Measurements from ENCODE around the gene SMIM27. TPM values are rescaled to one million over a fixed set of nuclear protein-coding genes. Genes with fewer than 3 reads are reported as not detected.

Gene SMIM27
- total and polyA plus RNA-seq, 9 of the 15 experiments (the other 6 are each of a cell fraction or from before 2014, with no cell fraction given), result 2.9 to 16.1 (median 7.9) TPM

DNA sequence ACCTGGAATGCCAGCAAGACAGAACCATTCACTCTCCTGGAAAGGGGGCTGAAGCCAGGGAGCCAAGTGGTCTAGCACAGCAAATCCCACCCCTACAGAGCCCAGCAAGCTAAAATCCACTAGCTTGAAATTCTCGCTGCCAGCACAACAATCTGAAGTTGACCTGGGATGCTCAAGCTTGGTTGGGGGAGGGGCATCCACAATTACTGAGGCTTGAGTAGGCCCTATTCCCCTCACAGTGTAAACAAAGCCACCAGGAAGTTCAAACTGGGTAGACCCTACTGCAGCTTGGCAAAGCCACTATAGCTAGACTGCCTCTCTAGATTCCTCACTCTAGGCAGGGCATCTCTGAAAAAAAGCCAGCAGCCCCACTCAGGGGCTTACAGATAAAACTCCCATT lies 43.4 kb upstream of the SMIM27 start:
- DNase-seq (ENCODE audit: extremely low read depth in 1 of 4, low spot score in 3 of 4) (no peak), ATAC-seq (no peak), FAIRE-seq (no peak)
- no peak overlapping the region for H3K4me2 ChIP-seq (ENCODE audit: insufficient read depth, low read length)
- no peaks in the 10 kb centered on the region for H3K36me3 ChIP-seq (ENCODE audit: control insufficient read depth, insufficient read depth, low read length)
- no peaks in the 10 kb centered on the region for H3K4me1 ChIP-seq (replicated peaks in 1 of 2; ENCODE audit: control insufficient read depth in 2 of 2, insufficient read depth in 2 of 2, low read length in 2 of 2)
- no peak overlapping the region for H3K4me3 ChIP-seq
- no peaks in the 10 kb centered on the region for H3K79me2 ChIP-seq (ENCODE audit: control insufficient read depth, insufficient read depth, low read length)
- H3K27me3 ChIP-seq (ENCODE audit: control insufficient read depth in 2 of 2, insufficient read depth in 2 of 2, low read length in 2 of 2), result no peaks in the 10 kb centered on the region
- H3K9me1 ChIP-seq (ENCODE audit: control insufficient read depth, insufficient read depth, low read length), result no peaks in the 10 kb centered on the region
- TF ChIP-seq NCOR1 (IDR thresholded peaks at IDR 0.05), result no peak
- TF ChIP-seq ZNF263 (CRISPR knock-in tag; IDR thresholded peaks at IDR 0.05; ENCODE audit: borderline replicate concordance), result no peak
- no peak for TF ChIP-seq IFI16 (CRISPR knock-in tag; IDR thresholded peaks at IDR 0.05)
- TF ChIP-seq, protein P1, sequence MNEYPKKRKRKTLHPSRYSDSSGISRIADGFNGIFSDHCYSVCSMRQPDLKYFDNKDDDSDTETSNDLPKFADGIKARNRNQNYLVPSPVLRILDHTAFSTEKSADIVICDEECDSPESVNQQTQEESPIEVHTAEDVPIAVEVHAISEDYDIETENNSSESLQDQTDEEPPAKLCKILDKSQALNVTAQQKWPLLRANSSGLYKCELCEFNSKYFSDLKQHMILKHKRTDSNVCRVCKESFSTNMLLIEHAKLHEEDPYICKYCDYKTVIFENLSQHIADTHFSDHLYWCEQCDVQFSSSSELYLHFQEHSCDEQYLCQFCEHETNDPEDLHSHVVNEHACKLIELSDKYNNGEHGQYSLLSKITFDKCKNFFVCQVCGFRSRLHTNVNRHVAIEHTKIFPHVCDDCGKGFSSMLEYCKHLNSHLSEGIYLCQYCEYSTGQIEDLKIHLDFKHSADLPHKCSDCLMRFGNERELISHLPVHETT (CRISPR knock-in tag; conservative IDR thresholded peaks at IDR 0.05 in 1 of 2, IDR thresholded peaks at IDR 0.05 in 1 of 2), result no peak
- no peak for TF ChIP-seq JUNB (CRISPR knock-in tag; conservative IDR thresholded peaks at IDR 0.05)
- no peak for TF ChIP-seq SMARCA4 (IDR thresholded peaks at IDR 0.05)
- TF ChIP-seq RCOR1 (IDR thresholded peaks at IDR 0.05; ENCODE audit: borderline replicate concordance in 1 of 2, low read depth in 2 of 2, low read length in 2 of 2), result no peak
- TF ChIP-seq TOE1 (IDR thresholded peaks at IDR 0.05; ENCODE audit: borderline replicate concordance), result no peak
- TF ChIP-seq TOE1 (CRISPR knock-in tag; IDR thresholded peaks at IDR 0.05; ENCODE audit: borderline replicate concordance, low read depth), result no peak
- TF ChIP-seq, protein P2, sequence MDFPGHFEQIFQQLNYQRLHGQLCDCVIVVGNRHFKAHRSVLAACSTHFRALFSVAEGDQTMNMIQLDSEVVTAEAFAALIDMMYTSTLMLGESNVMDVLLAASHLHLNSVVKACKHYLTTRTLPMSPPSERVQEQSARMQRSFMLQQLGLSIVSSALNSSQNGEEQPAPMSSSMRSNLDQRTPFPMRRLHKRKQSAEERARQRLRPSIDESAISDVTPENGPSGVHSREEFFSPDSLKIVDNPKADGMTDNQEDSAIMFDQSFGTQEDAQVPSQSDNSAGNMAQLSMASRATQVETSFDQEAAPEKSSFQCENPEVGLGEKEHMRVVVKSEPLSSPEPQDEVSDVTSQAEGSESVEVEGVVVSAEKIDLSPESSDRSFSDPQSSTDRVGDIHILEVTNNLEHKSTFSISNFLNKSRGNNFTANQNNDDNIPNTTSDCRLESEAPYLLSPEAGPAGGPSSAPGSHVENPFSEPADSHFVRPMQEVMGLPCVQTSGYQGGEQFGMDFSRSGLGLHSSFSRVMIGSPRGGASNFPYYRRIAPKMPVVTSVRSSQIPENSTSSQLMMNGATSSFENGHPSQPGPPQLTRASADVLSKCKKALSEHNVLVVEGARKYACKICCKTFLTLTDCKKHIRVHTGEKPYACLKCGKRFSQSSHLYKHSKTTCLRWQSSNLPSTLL (IDR thresholded peaks at IDR 0.05), result no peak
- TF ChIP-seq ZBTB11 (CRISPR knock-in tag; IDR thresholded peaks at IDR 0.05), result no peak
- TF ChIP-seq ATF6 (CRISPR knock-in tag; IDR thresholded peaks at IDR 0.05), result no peak
- TF ChIP-seq SIX5 (IDR thresholded peaks at IDR 0.05; ENCODE audit: borderline replicate concordance in 1 of 2, insufficient read depth in 1 of 2, low read depth in 1 of 2, low read length in 2 of 2), result no peak
- in situ Hi-C loops (cut with MboI) (no loop called here), intact Hi-C loops (cut with micrococcal nuclease) (no loop called here)
- WGBS (ENCODE audit: insufficient coverage, low coverage, missing lambda C conversion rate), result 0% methylated on average over 1 of the region's 1 CpG
- H3K27ac ChIP-seq (ENCODE audit: extremely low read depth, low read depth, low read length), result no peak overlapping the region
- H4K20me1 ChIP-seq (replicated peaks; ENCODE audit: control insufficient read depth, insufficient read depth, low read length), result no peaks in the 10 kb centered on the region
- BruUV-seq (replicated peaks), result no TSS peak
- H3K9me3 ChIP-seq (replicated peaks; ENCODE audit: control insufficient read depth, insufficient read depth, low read depth, low read length), result no peaks in the 10 kb centered on the region
- ChIA-PET CTCF (ENCODE audit: low intra/inter-chr PET ratio) (no interaction called here), POLR2A (no interaction called here)
- H3K9ac ChIP-seq (ENCODE audit: insufficient read depth in 1 of 2, low read depth in 2 of 2, low read length in 2 of 2), result no peak overlapping the region
- no peak overlapping the region for H2AFZ ChIP-seq (ENCODE audit: low read depth, low read length)
